MCF 10A (cell line): ENCODE data around the gene HNF4A. TPM values are rescaled to one million over a fixed set of nuclear protein-coding genes. Genes with fewer than 3 reads are reported as not detected.

ENCODE experiments used
- BruUV-seq: library from RNA; stranded (reverse); fragments of 400-500 nt; replicated peaks from 2 replicates; lab custom pipeline; 2021; lab: Mats Ljungman, UMichigan
- CTCF ChIA-PET: fragments of 300-600 bp; sonication (Branson Sonifier 250); formaldehyde crosslinking; extraction: SDS; loops from one replicate; lab custom pipeline; 2021; ENCODE audit warnings: antibody characterized with exemption, inconsistent platforms; lab: Yijun Ruan, JAX
- POLR2A ChIA-PET: fragments of 300-600, 350-650 bp; sonication (Branson Sonifier 250); formaldehyde crosslinking; extraction: SDS; loops from one replicate; lab custom pipeline; 2020; ENCODE audit warnings: antibody characterized with exemption, inconsistent platforms; lab: Yijun Ruan, JAX
- DNase-seq: peaks from one replicate; pipeline ENCODE4 v3.0.0-alpha.2; 2018; ENCODE audit not compliant: unreplicated experiment
- H3K27ac Mint-ChIP-seq: one replicate; pipeline ENCODE4 v1.8.0; 2022; ENCODE audit warnings: mild to moderate bottlenecking, low read depth, mixed read lengths; ENCODE audit not compliant: unreplicated experiment
- H3K27me3 Mint-ChIP-seq: one replicate; pipeline ENCODE4 v1.8.0; 2022; ENCODE audit warnings: mixed read lengths; ENCODE audit not compliant: insufficient read depth, unreplicated experiment
- H3K36me3 Mint-ChIP-seq: one replicate; pipeline ENCODE4 v1.8.0; 2022; ENCODE audit warnings: mild to moderate bottlenecking, moderate library complexity, mixed read lengths; ENCODE audit not compliant: insufficient read depth, unreplicated experiment
- H3K4me1 Mint-ChIP-seq: one replicate; pipeline ENCODE4 v1.8.0; 2022; ENCODE audit warnings: mixed read lengths; ENCODE audit not compliant: insufficient read depth, unreplicated experiment
- H3K4me3 Mint-ChIP-seq: one replicate; pipeline ENCODE4 v1.8.0; 2022; ENCODE audit warnings: mild to moderate bottlenecking, moderate library complexity, mixed read lengths; ENCODE audit not compliant: unreplicated experiment
- H3K9me3 Mint-ChIP-seq: one replicate; pipeline ENCODE4 v1.8.0; 2022; ENCODE audit warnings: mixed read lengths; ENCODE audit not compliant: unreplicated experiment
- intact Hi-C: fragments of 100-400 bp; cut with micrococcal nuclease; formaldehyde crosslinking; loops from 2 replicates; pipeline ENCODE4 v1.14.1; 2022
- total RNA-seq: library from RNA; stranded (reverse); gene quantifications from 2 replicates; pipeline ENCODE4 v1.2.3, GENCODE V29; 2022
- TF ChIP-seq, protein P1 (sequence below): fragments of 200-600 bp; IDR thresholded peaks from one replicate; pipeline ENCODE4 v1.8.0; 2022; ENCODE audit warnings: antibody characterized with exemption, mild to moderate bottlenecking; ENCODE audit not compliant: unreplicated experiment

Gene HNF4A
- total RNA-seq, 1 experiment from 2014 or later: not detected

DNA sequence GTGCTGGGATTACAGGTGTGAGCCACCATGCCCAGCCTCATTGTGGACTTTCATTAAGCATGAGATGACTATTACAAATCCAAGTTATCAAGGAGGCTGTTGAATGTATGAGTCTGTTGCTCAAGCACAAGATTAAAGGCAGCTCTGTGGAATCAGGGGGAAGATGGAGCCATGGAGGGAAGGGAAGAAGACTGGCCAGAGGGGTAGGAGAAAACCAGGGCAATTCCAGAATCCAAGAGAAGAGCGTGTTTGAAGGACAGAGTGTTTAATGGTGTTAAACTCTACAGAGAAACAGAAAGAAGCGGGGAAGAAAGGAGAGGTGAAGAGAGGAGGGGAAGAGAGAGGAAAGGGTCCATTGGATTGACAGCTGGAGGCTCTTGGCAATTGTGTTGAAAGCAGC lies 70.4 kb downstream of the HNF4A start:
- DNase-seq: no peak
- intact Hi-C loops: no loop called here
- TF ChIP-seq, protein P1, sequence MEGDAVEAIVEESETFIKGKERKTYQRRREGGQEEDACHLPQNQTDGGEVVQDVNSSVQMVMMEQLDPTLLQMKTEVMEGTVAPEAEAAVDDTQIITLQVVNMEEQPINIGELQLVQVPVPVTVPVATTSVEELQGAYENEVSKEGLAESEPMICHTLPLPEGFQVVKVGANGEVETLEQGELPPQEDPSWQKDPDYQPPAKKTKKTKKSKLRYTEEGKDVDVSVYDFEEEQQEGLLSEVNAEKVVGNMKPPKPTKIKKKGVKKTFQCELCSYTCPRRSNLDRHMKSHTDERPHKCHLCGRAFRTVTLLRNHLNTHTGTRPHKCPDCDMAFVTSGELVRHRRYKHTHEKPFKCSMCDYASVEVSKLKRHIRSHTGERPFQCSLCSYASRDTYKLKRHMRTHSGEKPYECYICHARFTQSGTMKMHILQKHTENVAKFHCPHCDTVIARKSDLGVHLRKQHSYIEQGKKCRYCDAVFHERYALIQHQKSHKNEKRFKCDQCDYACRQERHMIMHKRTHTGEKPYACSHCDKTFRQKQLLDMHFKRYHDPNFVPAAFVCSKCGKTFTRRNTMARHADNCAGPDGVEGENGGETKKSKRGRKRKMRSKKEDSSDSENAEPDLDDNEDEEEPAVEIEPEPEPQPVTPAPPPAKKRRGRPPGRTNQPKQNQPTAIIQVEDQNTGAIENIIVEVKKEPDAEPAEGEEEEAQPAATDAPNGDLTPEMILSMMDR: no peak
- no peaks in the 10 kb centered on the region for H3K9me3 Mint-ChIP-seq
- H3K4me3 Mint-ChIP-seq: no peak overlapping the region
- POLR2A ChIA-PET: no interaction called here
- no peak overlapping the region for H3K27ac Mint-ChIP-seq
- H3K4me1 Mint-ChIP-seq: peaks cover 6% of the 10 kb centered on the region
- H3K27me3 Mint-ChIP-seq: no peaks in the 10 kb centered on the region
- CTCF ChIA-PET: interaction anchor here (0.6 to 1.3 kb wide), 2 partner anchors 19 to 34 kb away, joined by 3 read pairs; no protein-coding TSS in a partner anchor
- no peaks in the 10 kb centered on the region for H3K36me3 Mint-ChIP-seq
- BruUV-seq: no TSS peak

DNA sequence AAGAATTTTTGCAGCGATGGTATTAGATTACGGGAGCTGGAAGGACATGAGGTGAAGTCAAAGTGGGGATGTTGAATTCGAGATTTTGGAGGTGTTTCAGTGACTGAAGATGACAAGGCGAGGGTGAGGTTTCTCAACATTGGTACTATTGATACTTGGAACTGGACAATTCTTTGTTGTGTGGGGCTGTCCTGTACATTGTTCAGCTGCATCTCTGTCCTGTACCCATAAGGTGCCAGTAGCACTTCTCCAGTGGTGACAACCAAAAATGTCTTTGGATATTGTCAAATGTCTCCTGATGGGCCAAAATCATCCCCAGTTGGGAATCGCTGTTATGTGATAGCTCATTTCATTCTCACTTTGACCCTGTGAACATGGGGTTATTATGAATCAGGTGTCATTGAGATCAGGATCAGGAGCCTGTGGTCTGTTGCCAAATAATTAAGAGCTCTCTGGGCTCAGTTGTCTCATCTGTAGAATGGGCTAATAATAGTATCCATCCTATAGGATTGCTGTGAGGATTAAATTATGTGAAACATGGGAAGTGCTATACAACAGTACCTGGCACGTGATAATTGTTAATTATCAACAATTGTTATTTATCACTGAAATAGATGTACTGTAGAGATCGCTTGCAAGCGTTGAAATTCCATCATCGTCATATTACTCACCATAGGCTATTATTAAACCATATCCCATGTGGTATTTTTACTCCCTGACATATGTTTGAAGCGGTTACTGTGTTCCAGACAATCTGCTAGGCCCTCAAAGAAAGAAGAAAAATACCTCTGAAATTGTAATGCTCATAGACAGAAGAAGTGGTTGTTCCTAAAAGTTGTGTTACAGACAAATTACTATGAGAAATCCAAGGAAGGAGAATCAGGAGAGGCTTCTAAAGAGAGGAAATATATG lies 71.6 kb downstream of the HNF4A start:
- no peak overlapping the region for H3K4me3 Mint-ChIP-seq
- H3K4me1 Mint-ChIP-seq: peaks cover 2% of the 10 kb centered on the region
- DNase-seq: no peak
- BruUV-seq: no TSS peak
- intact Hi-C loops: no loop called here
- no peaks in the 10 kb centered on the region for H3K36me3 Mint-ChIP-seq
- H3K27me3 Mint-ChIP-seq: no peaks in the 10 kb centered on the region
- POLR2A ChIA-PET: interaction anchor here (0.7 to 1.7 kb wide), 3 partner anchors 17 to 225 kb away, joined by 3 to 7 read pairs (median 3); partner anchors contain the start of gene ADA
- CTCF ChIA-PET: interaction anchor here (0.6 to 1.3 kb wide), 3 partner anchors 18 to 211 kb away, joined by 3 to 4 read pairs (median 3); no protein-coding TSS in a partner anchor
- no peaks in the 10 kb centered on the region for H3K9me3 Mint-ChIP-seq
- TF ChIP-seq, protein P1: no peak
- no peak overlapping the region for H3K27ac Mint-ChIP-seq

DNA sequence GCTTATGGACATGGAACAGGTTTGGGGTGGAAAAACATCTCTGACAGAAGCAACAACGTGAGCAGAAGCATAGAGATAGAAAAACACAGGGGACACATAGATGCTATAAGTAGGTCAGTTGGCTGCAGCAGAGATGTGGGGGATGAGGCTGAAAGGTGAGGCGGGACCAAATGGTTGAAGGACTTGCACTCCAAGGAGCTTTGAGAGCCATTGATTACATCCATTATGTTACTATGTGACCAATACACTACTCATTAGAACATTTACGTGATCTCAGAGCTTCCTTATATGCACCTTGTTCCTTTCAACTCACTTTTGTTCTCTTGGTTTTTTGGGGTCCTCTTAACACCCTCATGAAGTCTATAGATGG lies 72.3 kb downstream of the HNF4A start:
- TF ChIP-seq, protein P1: no peak
- DNase-seq: no peak
- CTCF ChIA-PET: interaction anchor here (0.6 kb wide), 1 partner anchor 19 kb away, joined by 4 read pairs; no protein-coding TSS in a partner anchor
- H3K9me3 Mint-ChIP-seq: no peaks in the 10 kb centered on the region
- BruUV-seq: no TSS peak
- no peaks in the 10 kb centered on the region for H3K36me3 Mint-ChIP-seq
- POLR2A ChIA-PET: interaction anchor here (0.7 to 1.7 kb wide), 3 partner anchors 17 to 224 kb away, joined by 3 to 7 read pairs (median 3); partner anchors contain the start of gene ADA
- no peak overlapping the region for H3K4me3 Mint-ChIP-seq
- intact Hi-C loops: no loop called here
- no peaks in the 10 kb centered on the region for H3K4me1 Mint-ChIP-seq
- H3K27me3 Mint-ChIP-seq: peaks cover 5% of the 10 kb centered on the region
- no peak overlapping the region for H3K27ac Mint-ChIP-seq
